SK-N-SH (cell line): ENCODE data around the gene ETS1. TPM values are rescaled to one million over a fixed set of nuclear protein-coding genes. Genes with fewer than 3 reads are reported as not detected.

Experiments
- CTCF ChIA-PET: fragments of 300-600, 350-600 bp; formaldehyde crosslinking; extraction: SDS; loops from one replicate; lab custom pipeline; 2021; lab: Yijun Ruan, JAX
- POLR2A ChIA-PET: fragments of 350-600 bp; sonication (Branson Sonifier 250); formaldehyde crosslinking; extraction: SDS; loops from one replicate; lab custom pipeline; 2020; ENCODE audit warnings: antibody characterized with exemption, inconsistent platforms; lab: Yijun Ruan, JAX
- DNase-seq: peaks from one replicate; pipeline ENCODE4 v3.0.0; 2012
- H2AFZ ChIP-seq: fragments of 200-600 bp; sonication (generic); 2 replicates; pipeline ENCODE4 v1.8.1; 2016; ENCODE audit warnings: antibody characterized with exemption, mild to moderate bottlenecking, low read depth
- H3F3A ChIP-seq: fragments of 200-600 bp; sonication (generic); replicated peaks from 2 replicates; pipeline ENCODE3; 2016; ENCODE audit warnings: antibody characterized with exemption, mild to moderate bottlenecking; ENCODE audit not compliant: insufficient read depth
- H3K27ac ChIP-seq, 2 experiments: fragments of 200-500 bp in 1 of 2; fragments of 200-600 bp in 1 of 2; sonication (Bioruptor generic) in 1 of 2; sonication (generic), shearing (Covaris generic) in 1 of 2; 2 replicates each; pipeline versions ENCODE4 v1.5.1 to v1.6.1; 2014 to 2016; ENCODE audit warnings: low read depth in 2 of 2, inconsistent platforms in 1 of 2, low read length in 1 of 2, mild to moderate bottlenecking in 1 of 2, mixed read lengths in 1 of 2
- H3K27me3 ChIP-seq: fragments of 200-600 bp; sonication (generic), shearing (Covaris generic); 2 replicates; pipeline ENCODE4 v1.6.1; 2016; ENCODE audit warnings: mixed run types; ENCODE audit not compliant: insufficient read depth
- H3K36me3 ChIP-seq, 2 experiments: fragments of 200-500 bp in 1 of 2; fragments of 200-600 bp in 1 of 2; sonication (Bioruptor generic) in 1 of 2; sonication (generic) in 1 of 2; replicated peaks in 1 of 2; 2 replicates each; pipeline versions ENCODE3 to v1.5.1; 2014 to 2016; ENCODE audit warnings: low read length in 1 of 2, mild to moderate bottlenecking in 1 of 2; ENCODE audit not compliant: insufficient read depth in 2 of 2, control insufficient read depth in 1 of 2
- H3K4me1 ChIP-seq, 2 experiments: fragments of 200-500 bp in 1 of 2; fragments of 200-600 bp in 1 of 2; sonication (Bioruptor generic) in 1 of 2; sonication (generic), shearing (Covaris generic) in 1 of 2; 2 replicates each; pipeline versions ENCODE4 v1.5.1 to v1.6.1; 2014 to 2016; ENCODE audit warnings: low read depth in 1 of 2, low read length in 1 of 2, mixed run types in 1 of 2; ENCODE audit not compliant: insufficient read depth in 2 of 2, control insufficient read depth in 1 of 2
- H3K4me2 ChIP-seq: fragments of 200-600 bp; sonication (generic), shearing (Covaris generic); 2 replicates; pipeline ENCODE4 v1.6.1; 2017; ENCODE audit warnings: mixed run types
- H3K4me3 ChIP-seq, 2 experiments: fragments of 200-500 bp in 1 of 2; fragments of 200-600 bp in 1 of 2; sonication (Bioruptor generic) in 1 of 2; sonication (generic), shearing (Covaris generic) in 1 of 2; 2 replicates each; pipeline versions ENCODE4 v1.5.1 to v1.8.1; 2014 to 2016; ENCODE audit warnings: low read depth in 2 of 2, inconsistent platforms in 1 of 2, low read length in 1 of 2, mild to moderate bottlenecking in 1 of 2, mixed read lengths in 1 of 2, moderate library complexity in 1 of 2
- H3K79me2 ChIP-seq: fragments of 200-600 bp; sonication (generic); 2 replicates; pipeline ENCODE4 v1.8.1; 2017; ENCODE audit warnings: mild to moderate bottlenecking; ENCODE audit not compliant: insufficient read depth
- H3K9ac ChIP-seq: fragments of 200-600 bp; sonication (generic); 2 replicates; pipeline ENCODE4 v1.6.1; 2017; ENCODE audit warnings: mixed run types
- H3K9me2 ChIP-seq: fragments of 200-600 bp; sonication (generic); 2 replicates; pipeline ENCODE4 v1.6.1; 2017; ENCODE audit warnings: mixed run types
- H3K9me3 ChIP-seq: fragments of 200-600 bp; sonication (generic); 2 replicates; pipeline ENCODE4 v1.6.1; 2017; ENCODE audit warnings: mixed run types, mild to moderate bottlenecking, moderate library complexity
- H4K20me1 ChIP-seq: fragments of 200-600 bp; sonication (generic); 2 replicates; pipeline ENCODE4 v1.6.1; 2017; ENCODE audit warnings: mild to moderate bottlenecking, mixed run types; ENCODE audit not compliant: insufficient read depth
- MXI1 ChIP-seq: IDR thresholded peaks from 2 replicates; pipeline ENCODE4 v1.6.1; 2012; ENCODE audit warnings: mild to moderate bottlenecking, low read depth, low read length, improper control_type of control experiment
- RCOR1 ChIP-seq: fragments of 150-350 bp; IDR thresholded peaks from 2 replicates; pipeline ENCODE4 v1.6.1; 2017; ENCODE audit warnings: antibody characterized with exemption, low read length
- RXRA ChIP-seq: IDR thresholded peaks from 2 replicates; pipeline ENCODE4 v1.4.0; 2012; ENCODE audit warnings: low read depth, mild to moderate bottlenecking, borderline replicate concordance
- SMC3 ChIP-seq: IDR thresholded peaks from 2 replicates; pipeline ENCODE4 v1.6.1; 2012; ENCODE audit warnings: low read depth, low read length, improper control_type of control experiment
- TEAD4 ChIP-seq: IDR thresholded peaks from 2 replicates; pipeline ENCODE4 v1.4.0; 2012; ENCODE audit warnings: mild to moderate bottlenecking, borderline replicate concordance; ENCODE audit not compliant: insufficient read depth
- USF1 ChIP-seq: IDR thresholded peaks from 2 replicates; pipeline ENCODE4 v1.4.0; 2012; ENCODE audit warnings: low read depth, borderline replicate concordance
- WGBS: methylation state at CpG from one replicate; pipeline ENCODE4 v1.1.6; 2017; ENCODE audit warnings: low lambda C conversion rate; 5-methylcytosine and 5-hydroxymethylcytosine counted together
- polyA plus RNA-seq, 3 experiments: library from polyadenylated mRNA; depleted of rRNA; stranded (reverse); fragments of >200 nt; gene quantifications; 2 replicates each; pipeline ENCODE4 v1.2.3, GENCODE V29; 2012
- TF ChIP-seq, protein P1 (sequence below): IDR thresholded peaks from 2 replicates; pipeline ENCODE4 v1.4.0; 2012; ENCODE audit warnings: low read depth, borderline replicate concordance
- TF ChIP-seq, protein P2 (sequence below): IDR thresholded peaks from 2 replicates; pipeline ENCODE4 v1.6.1; 2012; ENCODE audit warnings: mild to moderate bottlenecking, low read depth, low read length, moderate library complexity
- TF ChIP-seq, protein P3 (sequence below): fragments of 200-600 bp; sonication (generic); IDR thresholded peaks from 2 replicates; pipeline ENCODE4 v1.6.1; 2017; ENCODE audit warnings: antibody characterized with exemption, mild to moderate bottlenecking, moderate library complexity

Gene ETS1
- polyA plus RNA-seq, 1 of the 3 experiments (the other 2 are of a cell fraction), result 14.5 TPM

DNA sequence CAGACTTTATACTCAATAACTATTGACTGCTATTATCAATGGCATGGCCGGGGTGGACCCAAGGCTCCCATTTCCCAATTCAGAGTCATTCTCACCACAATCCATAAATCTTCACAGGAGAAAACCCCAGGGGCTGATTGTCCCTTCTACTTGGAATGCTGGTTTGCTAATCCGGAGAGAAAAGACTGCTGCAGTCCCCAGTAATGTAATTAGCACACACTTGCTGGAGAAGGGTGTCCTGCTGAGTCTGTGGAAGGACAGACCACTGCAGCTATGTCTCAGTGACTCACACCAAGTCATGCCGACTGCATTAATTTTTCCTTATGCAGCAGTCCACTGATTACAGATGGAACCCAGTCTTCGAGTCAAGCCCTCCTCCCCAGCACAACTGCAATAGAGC is 5.9 kb upstream of the ETS1 start:
- CTCF ChIA-PET, result interaction anchor here (1.1 to 1.7 kb wide), 2 partner anchors 33 to 39 kb away, joined by 4 to 5 read pairs; no protein-coding TSS in a partner anchor
- Histone ChIP-seq H2AFZ (no peak overlapping the region), H3K9me3 (no peaks in the 10 kb centered on the region), H3K9me2 (no peaks in the 10 kb centered on the region), H3K4me3 (no peak overlapping the region), H4K20me1 (no peaks in the 10 kb centered on the region), H3K27ac (no peak overlapping the region), H3F3A (no peaks in the 10 kb centered on the region), H3K79me2 (no peaks in the 10 kb centered on the region), H3K36me3 (no peaks in the 10 kb centered on the region), H3K9ac (no peak overlapping the region), H3K4me1 (peaks cover 0 to 8% of the 10 kb centered on the region in 2 experiments; a peak in 1 of 4 replicates), H3K27me3 (no peaks in the 10 kb centered on the region; the same call in 1 of the 2 replicates), H3K4me2 (no peak overlapping the region)
- DNase-seq, result no peak
- POLR2A ChIA-PET, result no interaction called here
- TF ChIP-seq MXI1 (no peak), USF1 (no peak), TEAD4 (no peak), RXRA (no peak), SMC3 (no peak), RCOR1 (no peak)
- TF ChIP-seq, protein P1, sequence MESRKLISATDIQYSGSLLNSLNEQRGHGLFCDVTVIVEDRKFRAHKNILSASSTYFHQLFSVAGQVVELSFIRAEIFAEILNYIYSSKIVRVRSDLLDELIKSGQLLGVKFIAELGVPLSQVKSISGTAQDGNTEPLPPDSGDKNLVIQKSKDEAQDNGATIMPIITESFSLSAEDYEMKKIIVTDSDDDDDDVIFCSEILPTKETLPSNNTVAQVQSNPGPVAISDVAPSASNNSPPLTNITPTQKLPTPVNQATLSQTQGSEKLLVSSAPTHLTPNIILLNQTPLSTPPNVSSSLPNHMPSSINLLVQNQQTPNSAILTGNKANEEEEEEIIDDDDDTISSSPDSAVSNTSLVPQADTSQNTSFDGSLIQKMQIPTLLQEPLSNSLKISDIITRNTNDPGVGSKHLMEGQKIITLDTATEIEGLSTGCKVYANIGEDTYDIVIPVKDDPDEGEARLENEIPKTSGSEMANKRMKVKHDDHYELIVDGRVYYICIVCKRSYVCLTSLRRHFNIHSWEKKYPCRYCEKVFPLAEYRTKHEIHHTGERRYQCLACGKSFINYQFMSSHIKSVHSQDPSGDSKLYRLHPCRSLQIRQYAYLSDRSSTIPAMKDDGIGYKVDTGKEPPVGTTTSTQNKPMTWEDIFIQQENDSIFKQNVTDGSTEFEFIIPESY, result no peak
- TF ChIP-seq, protein P2, sequence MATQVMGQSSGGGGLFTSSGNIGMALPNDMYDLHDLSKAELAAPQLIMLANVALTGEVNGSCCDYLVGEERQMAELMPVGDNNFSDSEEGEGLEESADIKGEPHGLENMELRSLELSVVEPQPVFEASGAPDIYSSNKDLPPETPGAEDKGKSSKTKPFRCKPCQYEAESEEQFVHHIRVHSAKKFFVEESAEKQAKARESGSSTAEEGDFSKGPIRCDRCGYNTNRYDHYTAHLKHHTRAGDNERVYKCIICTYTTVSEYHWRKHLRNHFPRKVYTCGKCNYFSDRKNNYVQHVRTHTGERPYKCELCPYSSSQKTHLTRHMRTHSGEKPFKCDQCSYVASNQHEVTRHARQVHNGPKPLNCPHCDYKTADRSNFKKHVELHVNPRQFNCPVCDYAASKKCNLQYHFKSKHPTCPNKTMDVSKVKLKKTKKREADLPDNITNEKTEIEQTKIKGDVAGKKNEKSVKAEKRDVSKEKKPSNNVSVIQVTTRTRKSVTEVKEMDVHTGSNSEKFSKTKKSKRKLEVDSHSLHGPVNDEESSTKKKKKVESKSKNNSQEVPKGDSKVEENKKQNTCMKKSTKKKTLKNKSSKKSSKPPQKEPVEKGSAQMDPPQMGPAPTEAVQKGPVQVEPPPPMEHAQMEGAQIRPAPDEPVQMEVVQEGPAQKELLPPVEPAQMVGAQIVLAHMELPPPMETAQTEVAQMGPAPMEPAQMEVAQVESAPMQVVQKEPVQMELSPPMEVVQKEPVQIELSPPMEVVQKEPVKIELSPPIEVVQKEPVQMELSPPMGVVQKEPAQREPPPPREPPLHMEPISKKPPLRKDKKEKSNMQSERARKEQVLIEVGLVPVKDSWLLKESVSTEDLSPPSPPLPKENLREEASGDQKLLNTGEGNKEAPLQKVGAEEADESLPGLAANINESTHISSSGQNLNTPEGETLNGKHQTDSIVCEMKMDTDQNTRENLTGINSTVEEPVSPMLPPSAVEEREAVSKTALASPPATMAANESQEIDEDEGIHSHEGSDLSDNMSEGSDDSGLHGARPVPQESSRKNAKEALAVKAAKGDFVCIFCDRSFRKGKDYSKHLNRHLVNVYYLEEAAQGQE, result no peak
- TF ChIP-seq, protein P3, sequence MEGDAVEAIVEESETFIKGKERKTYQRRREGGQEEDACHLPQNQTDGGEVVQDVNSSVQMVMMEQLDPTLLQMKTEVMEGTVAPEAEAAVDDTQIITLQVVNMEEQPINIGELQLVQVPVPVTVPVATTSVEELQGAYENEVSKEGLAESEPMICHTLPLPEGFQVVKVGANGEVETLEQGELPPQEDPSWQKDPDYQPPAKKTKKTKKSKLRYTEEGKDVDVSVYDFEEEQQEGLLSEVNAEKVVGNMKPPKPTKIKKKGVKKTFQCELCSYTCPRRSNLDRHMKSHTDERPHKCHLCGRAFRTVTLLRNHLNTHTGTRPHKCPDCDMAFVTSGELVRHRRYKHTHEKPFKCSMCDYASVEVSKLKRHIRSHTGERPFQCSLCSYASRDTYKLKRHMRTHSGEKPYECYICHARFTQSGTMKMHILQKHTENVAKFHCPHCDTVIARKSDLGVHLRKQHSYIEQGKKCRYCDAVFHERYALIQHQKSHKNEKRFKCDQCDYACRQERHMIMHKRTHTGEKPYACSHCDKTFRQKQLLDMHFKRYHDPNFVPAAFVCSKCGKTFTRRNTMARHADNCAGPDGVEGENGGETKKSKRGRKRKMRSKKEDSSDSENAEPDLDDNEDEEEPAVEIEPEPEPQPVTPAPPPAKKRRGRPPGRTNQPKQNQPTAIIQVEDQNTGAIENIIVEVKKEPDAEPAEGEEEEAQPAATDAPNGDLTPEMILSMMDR, result no peak
- 34% methylated on average over 3 of the region's 4 CpGs for WGBS
